ENCODE measurements around the gene ING1. TPM values are rescaled to one million over a fixed set of nuclear protein-coding genes. Genes with fewer than 3 reads are reported as not detected.
"Not testable (repeated sequence)": the region's sequence is repeated elsewhere in the genome, so short reads cannot be mapped to it uniquely, and the experiment has no call there.

ING1 gene
- total RNA-seq, result 6.6 TPM
- long read RNA-seq, full-length matches to known transcripts, result 30 of 31 reads
- long read RNA-seq, partial matches to known transcripts, result 0 of 31 reads
- long read RNA-seq, other reads (novel, unspliced or antisense), result 1 of 31 reads

DNA sequence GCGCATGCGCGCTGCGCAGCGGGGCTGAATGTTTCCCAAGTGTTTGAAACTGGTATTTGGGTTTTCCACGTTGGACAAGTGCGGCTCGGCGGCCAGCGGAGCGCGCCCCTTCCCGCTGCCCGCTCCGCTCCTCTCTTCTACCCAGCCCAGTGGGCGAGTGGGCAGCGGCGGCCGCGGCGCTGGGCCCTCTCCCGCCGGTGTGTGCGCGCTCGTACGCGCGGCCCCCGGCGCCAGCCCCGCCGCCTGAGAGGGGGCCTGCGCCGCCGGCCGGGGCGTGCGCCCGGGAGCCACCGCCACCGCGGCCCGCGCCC lies at the start of gene ING1:
TSS of gene ING1 (plus strand) at position 59 of the 311 bp plus-strand sequence. CDS start 450 bp downstream, outside the sequence.
- no peak for ATAC-seq (ENCODE audit: poor library complexity)
- DNase-seq, result no peak
- intact Hi-C loops (cut with DNase I), result loop anchor here (10.0 kb wide), 1 partner anchor 201 kb away; the partner anchor contains the start of gene ANKRD10

DNA sequence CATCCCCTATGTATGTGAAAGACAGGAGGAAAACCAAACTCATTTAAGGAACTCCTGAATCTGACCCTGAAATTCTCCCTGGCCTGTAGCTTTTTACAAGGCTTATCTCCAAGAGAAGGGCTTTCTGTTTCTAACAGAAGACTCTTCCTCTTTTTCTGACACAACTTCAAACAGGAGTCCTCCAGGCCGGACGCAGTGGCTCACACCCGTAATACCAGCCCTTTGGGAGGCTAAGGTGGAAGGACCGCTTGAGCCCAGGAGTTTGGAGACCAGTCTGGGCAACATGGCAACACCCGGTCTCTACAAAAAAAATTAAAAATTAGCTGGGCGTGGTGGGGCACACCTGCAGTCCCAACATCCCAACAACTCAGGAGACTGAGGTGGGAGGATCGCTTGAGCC lies 49.5 kb upstream of the ING1 start:
- no peak for ATAC-seq (ENCODE audit: poor library complexity)
- no peak for DNase-seq
- intact Hi-C loops (cut with DNase I), result no loop called here

GRCh38 chr13:110664673-110665072 lies 48.8 kb upstream of the ING1 start:
- intact Hi-C loops (cut with DNase I), result no loop called here
- ATAC-seq (ENCODE audit: poor library complexity) (peak; percentile 22), DNase-seq (no peak)

GRCh38 chr13:110665491-110666254 lies 47.8 kb upstream of the ING1 start:
- intact Hi-C loops (cut with DNase I), result no loop called here
- ATAC-seq (ENCODE audit: poor library complexity) (no peak), DNase-seq (no peak)

DNA sequence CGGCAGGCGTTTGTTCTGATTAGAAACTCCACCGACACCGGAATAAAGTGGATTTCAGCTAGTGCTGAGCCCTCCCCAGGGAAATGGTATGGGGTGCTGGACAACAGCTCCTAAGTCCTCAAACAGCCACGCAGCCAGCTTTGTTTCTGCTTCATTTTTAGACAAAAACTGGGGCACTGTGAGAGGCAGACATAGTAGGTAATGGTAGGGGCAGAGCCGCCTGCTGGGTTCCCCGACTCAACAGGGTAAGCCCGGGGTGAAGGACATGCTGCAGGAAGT lies 47.3 kb upstream of the ING1 start:
- ATAC-seq (ENCODE audit: poor library complexity) (no peak), DNase-seq (no peak)
- intact Hi-C loops (cut with DNase I), result no loop called here

- DNase-seq (no peak), ATAC-seq (ENCODE audit: poor library complexity) (no peak)
- intact Hi-C loops (cut with DNase I), result no loop called here
These were observed 44.5 kb upstream of the ING1 start for GRCh38 chr13:110669036-110669435.

DNA sequence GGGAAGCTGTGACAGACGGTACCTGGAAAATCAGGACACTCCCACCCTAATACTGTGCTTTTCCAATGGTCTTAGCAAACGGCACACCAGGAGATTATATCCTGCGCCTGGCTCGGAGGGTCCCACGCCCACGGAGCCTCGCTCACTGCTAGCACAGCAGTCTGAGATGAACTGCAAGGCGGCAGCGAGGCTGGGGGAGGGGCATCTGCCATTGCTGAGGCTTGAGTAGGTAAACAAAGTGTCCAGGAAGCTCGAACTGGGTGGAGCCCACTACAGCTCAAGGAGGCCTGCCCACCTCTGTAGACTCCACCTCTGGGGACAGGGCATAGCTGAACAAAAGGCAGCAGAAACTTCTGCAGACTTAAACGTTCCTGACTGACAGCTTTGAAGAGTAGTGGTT lies 43.7 kb upstream of the ING1 start:
- ATAC-seq (ENCODE audit: poor library complexity); intact Hi-C loops (cut with DNase I); DNase-seq: not testable (repeated sequence)

- intact Hi-C loops (cut with DNase I), result no loop called here
- ATAC-seq (ENCODE audit: poor library complexity) (peak; percentile 46), DNase-seq (no peak)
These were observed 36.6 kb upstream of the ING1 start for GRCh38 chr13:110676595-110677587.

GRCh38 chr13:110677731-110678545 lies 35.6 kb upstream of the ING1 start:
- ATAC-seq (ENCODE audit: poor library complexity), result no peak
- intact Hi-C loops (cut with DNase I), result no loop called here
- DNase-seq, result no peak

DNA sequence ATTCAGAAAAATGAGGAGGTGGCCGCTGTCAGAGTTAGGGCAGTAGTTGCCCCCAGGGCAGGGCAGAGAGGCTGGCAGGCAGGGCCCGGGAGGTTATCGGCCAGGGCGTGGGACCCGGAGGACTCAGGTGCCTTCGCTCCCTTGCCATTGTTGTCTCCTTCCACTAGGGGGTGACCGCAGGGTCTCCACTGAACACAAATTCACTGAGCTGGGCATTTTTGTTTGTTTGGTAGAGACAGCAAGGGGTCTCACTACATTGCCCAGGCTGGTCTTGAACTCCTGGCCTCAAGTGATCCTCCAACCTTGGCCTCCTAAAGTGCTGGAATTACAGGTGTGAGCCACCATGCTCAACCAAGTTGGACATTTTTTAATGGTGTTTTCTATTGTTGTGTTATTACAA lies 32.6 kb upstream of the ING1 start:
- DNase-seq, result no peak
- intact Hi-C loops (cut with DNase I), result no loop called here
- ATAC-seq (ENCODE audit: poor library complexity), result no peak

GRCh38 chr13:110681868-110682550 lies 31.5 kb upstream of the ING1 start:
- DNase-seq (no peak), ATAC-seq (ENCODE audit: poor library complexity) (no peak)
- intact Hi-C loops (cut with DNase I), result no loop called here

DNA sequence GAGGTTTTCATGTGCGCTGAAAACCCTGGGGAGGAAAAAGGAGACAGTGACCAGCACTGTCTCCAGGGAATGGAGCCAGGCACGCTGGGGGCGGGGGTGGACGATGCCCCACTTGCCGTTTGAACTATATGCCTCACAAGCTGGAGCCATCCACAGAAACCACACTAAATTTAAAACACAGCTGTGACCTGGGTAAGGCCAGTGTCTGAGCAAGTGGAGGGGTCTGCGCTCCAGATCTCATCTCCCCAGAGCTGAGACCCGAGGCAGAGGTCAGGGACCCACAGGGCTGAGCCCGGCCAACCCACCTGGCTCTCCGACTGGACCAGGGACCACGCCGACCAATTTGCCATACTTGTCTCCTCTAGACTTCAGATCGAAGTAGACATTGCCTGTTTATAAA lies 30.8 kb upstream of the ING1 start:
- intact Hi-C loops (cut with DNase I), result no loop called here
- DNase-seq, result no peak
- no peak for ATAC-seq (ENCODE audit: poor library complexity)

- intact Hi-C loops (cut with DNase I), result no loop called here
- no peak for ATAC-seq (ENCODE audit: poor library complexity)
- no peak for DNase-seq
These were observed 30.2 kb upstream of the ING1 start for GRCh38 chr13:110683203-110683883.

DNA sequence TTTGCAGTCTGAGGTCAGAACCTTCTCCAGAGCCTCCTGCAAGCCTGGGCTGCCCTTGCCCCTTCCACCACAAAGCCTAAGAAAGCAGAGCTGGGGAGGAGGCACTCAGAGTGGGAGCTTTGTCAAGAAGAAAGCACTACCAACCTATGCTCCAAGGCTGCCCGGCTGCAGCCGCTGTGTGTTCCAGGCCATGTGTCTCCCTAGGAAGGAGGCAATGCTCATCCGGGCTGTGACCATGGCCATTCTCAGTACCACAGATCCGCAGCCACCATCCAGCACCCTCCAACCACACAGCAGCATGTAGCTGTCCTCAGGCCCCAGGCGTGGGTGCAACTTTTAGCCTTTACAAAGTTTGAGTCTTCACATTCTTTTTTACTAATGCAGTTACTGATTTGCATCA lies 29.6 kb upstream of the ING1 start:
- ATAC-seq (ENCODE audit: poor library complexity) (no peak), DNase-seq (no peak)
- intact Hi-C loops (cut with DNase I), result no loop called here

- intact Hi-C loops (cut with DNase I), result no loop called here
- ATAC-seq (ENCODE audit: poor library complexity), result no peak
- no peak for DNase-seq
These were observed 29.0 kb upstream of the ING1 start for GRCh38 chr13:110684388-110685056.

- intact Hi-C loops (cut with DNase I), result no loop called here
- no peak for DNase-seq
These were observed 28.0 kb upstream of the ING1 start for GRCh38 chr13:110685305-110686020.

GRCh38 chr13:110687736-110688135 lies 25.8 kb upstream of the ING1 start:
- intact Hi-C loops (cut with DNase I), result no loop called here
- ATAC-seq (ENCODE audit: poor library complexity) (no peak), DNase-seq (no peak)

More at GRCh38 chr13:110685305-110686020, 28.0 kb upstream of the ING1 start:
- ATAC-seq (ENCODE audit: poor library complexity), result no peak
